GM21515 (cell line): Measurements from ENCODE around the gene THOC6.
"Not testable (repeated sequence)": the region's sequence is repeated elsewhere in the genome, so short reads cannot be mapped to it uniquely, and the experiment has no call there.

ENCODE experiments used
- ATAC-seq: cut with Tn5 transposase; IDR thresholded peaks from one replicate; pipeline ENCODE4 v1.9.1; 2021; ENCODE audit not compliant: unreplicated experiment

Gene THOC6

DNA sequence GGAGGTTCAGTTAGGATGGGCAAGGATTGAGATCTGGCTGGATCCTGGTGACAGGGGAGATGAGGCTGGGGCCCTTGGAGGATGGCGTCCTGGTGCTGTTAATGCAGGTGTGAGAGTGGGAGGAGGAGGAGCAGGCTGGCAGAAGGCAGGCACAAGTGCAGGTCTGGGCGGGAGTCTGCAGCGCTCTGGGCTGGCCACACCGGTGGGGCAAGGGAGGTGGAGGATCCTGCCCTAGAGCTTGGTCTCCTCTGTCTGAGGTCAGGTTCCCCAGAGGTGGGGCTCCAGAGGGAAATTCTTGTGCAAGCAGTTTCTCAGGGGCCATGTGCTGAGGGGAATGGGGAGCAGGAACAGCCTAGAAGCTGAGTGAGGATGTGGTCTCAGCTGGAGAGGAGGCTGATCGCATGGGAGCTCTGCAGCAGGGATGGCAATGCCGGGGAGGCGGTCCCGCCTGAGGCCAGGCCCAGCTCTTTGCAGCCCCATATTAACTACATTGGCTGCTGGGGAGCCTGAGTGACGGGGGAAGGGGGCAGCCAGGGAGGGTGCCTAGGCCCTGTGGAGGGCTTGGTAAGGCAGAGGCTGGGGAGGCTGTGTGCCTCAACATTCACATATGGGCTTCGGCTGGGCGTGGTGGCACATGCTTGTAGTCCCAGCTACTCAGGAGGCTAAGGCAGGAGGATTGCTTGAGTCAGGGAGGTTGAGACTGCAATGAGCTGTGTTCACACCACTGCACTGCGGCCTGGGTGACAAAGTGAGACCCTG lies 28.9 kb downstream of the THOC6 start:
- not testable (repeated sequence) for ATAC-seq

DNA sequence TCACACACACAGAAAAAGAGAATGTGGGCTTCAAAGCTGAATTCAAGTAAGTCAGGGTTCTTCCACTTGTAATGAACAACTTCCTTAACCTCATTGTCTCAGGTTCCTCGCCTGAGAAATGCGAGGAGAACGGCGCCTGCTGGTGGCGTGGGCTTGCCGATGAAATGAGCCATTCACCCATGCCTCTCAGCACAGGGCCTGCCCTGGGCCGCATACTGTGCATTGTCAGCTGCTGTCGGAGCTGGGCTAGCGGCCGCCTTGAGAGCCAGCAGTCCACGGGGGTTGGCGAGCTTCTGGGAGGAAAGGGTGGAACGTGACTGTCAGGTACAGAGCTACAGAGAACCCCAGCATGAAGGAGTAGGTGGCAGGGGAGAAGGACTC lies 29.5 kb downstream of the THOC6 start:
- not testable (repeated sequence) for ATAC-seq

DNA sequence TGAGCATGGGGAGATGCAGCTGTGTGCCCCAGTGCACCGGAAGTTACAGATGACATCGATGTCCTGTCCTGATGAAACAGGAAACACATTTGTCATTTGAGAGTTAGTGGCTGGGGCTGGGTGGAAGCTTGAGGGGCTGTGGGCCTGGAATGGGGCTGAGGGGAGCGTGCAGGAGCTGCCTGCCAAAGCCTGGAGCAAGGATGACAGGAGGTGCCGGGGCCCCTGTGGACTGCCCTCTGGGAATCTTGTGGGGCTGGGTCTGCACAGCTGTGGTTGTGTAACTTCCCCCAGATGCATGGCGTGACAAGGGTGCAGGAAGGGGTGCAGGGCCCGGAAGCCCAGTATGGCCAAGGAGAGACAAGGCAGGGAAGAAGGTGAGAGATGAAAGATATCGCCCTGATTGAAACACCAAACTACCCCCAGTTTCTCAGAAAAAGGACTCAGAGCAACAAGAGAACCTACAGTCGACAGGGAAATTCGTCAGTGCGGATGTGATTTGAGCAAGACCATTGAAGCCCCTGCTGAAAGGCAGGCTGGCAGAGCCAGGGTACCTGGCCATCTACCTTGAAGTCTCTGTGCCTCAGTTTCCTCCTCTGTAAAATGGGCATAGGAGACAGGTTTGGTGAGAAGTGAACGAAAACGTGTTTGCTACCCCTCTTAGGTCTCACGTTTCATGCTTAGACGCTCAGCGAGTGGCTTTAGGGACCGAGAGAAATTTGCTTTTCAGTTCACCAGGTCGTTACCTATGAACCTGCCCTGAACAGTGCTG lies 31.3 kb downstream of the THOC6 start:
- no peak for ATAC-seq

DNA sequence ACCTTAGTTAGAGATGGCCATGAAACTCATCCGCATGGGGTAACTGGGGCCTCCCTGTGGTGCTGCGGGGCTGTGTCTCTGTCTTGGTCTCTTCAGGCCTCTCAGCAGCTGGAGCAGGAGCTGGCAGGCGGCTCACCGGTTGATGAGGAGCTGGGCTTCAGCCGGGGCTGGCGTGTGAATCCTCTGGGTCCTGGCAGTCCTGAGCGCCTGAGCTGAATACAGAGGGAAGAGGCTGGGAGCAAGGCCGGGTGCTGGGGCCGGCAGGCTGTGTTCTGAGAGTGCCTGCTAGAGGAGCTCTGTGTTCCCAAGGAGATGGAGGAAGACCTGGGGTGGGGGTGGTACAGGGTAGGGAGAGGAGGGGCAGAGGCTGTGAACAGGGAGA lies 31.9 kb downstream of the THOC6 start:
- not testable (repeated sequence) for ATAC-seq

DNA sequence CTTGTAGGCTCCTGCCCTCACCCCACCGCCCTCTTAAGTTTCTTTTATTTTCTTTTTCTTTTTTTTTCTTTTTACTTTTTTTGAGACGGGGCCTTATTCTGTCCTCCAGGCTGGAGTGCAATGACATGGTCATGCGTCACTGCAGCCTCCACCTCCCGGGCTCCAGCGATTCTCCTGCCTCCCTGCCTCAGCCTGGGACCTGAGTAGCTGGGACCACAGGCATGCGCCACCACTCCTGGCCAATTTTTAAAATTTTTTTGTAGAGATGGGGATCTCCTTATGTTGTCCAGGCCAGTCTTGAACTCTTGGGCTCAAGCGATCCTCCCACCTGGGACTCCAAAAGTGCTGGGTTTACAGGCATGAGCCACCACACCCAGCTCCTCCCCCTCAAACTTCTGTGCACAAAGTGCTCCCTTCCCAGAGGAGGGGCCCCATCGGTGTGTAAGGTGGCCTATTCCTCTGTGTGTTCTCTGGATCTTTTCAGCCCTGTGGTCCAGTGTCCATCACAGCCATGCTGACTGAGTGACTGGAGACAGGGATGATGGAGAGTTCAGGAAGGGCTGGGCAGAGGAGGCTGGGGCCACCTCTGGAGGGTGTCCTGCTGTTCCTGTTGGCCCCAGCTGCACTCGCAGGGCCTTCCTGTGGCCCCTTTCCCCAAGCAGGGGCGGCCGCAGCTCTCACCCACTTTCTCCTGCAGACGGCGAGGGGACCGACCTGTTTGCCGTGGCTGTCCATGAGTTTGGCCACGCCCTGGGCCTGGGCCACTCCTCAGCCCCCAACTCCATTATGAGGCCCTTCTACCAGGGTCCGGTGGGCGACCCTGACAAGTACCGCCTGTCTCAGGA lies 32.7 kb downstream of the THOC6 start:
- ATAC-seq, result no peak

DNA sequence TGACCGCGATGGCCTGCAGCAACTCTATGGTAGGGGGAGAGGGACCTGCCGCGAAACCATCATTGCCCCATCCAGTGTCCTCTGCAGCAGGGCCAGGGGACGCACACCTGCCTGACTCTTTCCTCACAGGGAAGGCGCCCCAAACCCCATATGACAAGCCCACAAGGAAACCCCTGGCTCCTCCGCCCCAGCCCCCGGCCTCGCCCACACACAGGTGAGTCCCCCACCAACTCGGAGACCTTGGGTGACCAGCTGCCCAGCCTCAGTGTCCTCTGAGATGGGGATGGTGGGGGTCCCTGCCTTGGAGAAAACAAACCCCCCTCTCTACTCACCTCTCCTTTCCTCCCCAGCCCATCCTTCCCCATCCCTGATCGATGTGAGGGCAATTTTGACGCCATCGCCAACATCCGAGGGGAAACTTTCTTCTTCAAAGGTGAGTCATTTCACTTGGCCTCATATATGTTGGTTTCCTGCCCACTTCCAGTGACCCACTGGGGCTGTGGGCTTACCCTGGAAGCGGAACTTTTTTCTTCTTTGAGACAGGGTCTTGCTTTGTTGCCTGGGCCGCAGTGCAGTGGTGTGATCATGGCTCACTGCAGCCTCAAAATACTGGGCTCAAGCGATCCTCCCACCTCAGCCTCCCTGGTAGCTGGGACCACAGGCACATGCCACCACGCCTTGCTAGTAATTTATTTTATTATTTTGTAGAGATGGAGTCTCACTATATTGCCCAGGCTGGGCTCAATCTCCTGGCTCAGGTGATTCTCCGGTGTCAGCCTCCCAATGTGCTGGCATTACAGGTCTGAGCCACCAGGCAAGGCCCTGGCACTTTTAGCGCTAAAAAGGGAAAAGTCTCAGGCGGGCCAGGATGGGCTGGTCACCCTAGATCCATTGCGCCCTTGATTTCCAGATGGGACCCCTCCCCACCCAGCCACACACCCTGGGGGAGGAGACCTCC lies 33.6 kb downstream of the THOC6 start:
- ATAC-seq, result no peak

DNA sequence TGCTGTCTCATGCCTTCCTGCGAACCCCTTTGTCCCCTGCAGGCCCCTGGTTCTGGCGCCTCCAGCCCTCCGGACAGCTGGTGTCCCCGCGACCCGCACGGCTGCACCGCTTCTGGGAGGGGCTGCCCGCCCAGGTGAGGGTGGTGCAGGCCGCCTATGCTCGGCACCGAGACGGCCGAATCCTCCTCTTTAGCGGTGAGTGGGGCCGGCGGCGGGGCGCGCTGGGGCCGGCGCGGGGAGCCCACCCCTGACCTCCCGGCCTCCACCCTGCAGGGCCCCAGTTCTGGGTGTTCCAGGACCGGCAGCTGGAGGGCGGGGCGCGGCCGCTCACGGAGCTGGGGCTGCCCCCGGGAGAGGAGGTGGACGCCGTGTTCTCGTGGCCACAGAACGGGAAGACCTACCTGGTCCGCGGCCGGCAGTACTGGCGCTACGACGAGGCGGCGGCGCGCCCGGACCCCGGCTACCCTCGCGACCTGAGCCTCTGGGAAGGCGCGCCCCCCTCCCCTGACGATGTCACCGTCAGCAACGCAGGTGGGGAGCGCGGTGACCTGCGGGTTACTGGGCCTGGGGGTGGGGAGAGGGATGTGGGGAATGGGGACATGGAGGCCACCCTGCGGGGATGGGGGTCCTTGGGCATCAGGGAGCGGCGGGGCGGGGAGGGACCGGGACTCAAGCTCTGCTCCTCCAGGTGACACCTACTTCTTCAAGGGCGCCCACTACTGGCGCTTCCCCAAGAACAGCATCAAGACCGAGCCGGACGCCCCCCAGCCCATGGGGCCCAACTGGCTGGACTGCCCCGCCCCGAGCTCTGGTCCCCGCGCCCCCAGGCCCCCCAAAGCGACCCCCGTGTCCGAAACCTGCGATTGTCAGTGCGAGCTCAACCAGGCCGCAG lies 34.5 kb downstream of the THOC6 start:
- ATAC-seq, result peak; percentile 29

DNA sequence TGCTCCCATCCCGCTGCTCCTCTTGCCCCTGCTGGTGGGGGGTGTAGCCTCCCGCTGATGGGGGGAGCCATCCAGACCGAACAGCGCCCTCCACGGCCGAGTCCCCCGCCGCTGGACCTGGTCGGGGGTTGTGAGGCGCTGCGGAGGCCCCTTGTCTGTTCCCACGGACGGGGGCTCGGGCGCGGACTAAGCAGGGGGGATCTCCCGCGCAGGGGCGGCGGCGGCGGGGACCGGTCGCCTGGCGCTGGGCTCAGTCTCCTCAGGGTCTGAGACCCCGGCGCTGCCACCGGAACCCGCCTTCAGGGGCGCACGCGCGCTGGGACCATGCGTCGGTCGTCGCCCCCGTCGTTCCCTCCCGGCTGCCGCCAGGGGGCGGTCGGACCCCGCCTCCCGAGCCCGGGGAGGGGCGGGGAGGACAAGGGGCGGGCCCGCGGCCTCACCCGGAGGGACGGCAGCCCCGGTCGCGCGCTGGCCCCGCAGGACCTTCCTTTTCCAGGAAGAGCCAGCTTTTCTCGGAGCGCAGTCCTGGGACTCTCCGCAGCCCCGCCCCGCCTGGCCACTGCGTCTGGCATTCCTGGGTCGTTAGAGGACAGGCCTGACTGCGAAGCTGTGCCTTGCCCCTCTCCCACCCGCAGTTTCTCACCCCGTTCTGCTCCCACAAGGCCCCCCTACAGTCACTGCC lies 35.3 kb downstream of the THOC6 start:
- ATAC-seq, result peak; percentile 69

DNA sequence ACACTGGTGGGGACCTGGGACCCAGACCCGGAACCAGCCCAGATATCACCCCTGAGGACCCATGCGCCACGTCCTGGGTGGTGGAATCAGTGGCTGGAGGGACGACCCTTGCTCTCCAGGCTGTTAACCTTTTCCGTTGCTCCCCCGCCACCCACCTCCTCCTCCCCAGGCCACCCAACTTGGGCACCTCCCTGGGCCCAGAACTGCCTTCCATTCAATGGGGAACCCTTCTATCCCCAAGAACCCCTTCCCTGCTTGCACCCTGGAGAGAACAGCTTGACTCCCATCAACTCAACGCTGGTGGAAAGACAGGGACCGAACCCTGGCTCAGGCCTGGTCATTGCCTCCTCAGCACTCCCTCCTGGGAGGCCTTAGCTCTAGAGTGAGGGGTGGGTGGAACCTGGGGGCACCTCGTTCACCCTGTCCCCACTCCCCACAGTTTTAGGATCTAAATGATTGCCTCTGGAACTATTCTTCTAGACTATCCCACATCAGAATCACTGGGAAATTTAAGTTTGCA lies 35.9 kb downstream of the THOC6 start:
- ATAC-seq, result no peak

DNA sequence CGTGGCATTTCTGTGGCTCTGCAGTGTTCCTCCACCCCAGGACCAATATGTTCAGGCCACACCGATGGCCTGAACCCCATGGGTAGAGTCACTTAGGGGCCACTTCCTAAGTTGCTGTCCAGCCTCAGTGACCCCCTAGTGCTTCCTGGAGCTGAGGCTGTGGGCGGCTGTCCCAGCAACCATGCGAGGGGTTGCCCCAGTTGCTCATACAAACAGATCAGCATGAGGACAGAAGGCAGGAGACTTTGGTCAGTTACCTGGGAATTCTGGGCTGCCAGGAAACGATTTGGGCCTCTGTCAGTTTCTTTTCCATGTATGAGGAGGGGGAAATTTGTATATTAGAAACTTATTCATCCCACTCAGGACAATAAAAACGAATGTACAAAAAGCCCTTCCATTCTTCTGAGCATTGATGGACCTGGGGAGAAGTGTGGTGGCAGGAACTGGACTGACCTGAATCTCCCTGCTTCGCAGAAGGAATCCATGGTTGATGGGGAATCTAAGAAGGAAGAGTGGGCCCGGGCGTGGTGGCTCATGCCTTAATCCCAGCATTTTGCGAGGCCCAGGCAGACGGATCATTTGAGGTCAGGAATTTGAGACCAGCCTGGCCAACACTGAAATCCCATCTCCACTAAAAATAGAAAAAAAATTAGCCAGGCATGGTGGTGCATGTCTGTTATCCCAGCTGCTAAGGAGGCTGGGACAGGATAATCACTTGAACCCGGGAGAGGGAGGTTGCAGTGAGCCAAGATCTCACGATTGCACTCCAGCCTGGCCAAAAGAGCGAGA lies 36.7 kb downstream of the THOC6 start:
- ATAC-seq, result no peak

DNA sequence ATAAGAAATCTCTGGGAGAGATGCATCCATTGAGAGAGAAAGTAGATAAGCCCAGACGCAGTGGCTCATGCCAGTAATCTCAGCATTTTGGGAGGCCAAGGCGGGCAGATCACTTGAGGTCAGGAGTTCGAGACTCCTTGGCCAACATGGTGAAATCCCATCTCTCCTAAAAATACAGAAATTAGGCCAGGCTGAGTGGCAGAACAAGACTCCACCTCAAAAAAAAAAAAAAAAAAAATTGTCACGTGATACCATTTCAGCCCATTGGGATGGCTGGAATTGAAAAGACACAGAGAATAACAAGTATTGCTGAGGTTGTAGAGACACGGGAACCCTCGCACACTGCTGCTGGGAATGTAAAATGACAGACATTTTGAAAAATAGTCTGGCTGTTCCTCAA lies 38.7 kb downstream of the THOC6 start:
- no peak for ATAC-seq

DNA sequence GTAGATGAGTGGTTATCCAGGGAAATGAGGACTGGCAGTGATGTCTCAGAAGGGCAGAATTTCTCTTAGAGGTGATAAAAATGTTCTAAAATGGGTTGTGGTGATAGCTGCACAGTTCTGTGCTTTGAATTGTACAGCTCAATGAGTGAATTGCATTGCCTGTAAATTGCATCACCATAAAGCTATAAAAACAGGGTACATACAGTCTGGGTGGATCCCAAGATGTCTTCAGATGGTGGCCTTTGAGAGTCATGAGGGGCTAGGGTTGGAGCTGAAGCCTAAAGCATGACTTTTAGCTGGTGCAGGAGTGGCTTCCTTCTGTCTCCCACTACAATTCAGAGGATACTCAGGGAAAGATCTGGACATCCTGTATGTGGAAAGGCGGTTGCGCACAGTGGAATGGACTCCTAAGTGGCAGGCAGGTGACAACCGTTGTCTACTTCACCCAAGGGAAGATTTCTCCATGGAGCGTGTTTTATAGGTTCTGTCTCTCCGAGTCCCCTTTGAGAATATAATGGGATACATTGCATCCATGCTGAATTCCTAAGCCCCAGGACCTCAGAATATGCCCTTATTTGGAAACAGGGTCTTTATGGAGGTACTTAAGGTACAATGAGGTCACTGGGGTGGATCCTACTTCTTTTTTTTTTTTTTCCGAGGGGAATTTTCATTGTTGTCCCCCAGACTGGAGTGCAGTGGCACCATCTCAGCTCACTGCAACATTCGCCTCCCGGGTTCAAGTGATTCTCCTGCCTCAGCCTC lies 40.0 kb downstream of the THOC6 start:
- ATAC-seq, result no peak

DNA sequence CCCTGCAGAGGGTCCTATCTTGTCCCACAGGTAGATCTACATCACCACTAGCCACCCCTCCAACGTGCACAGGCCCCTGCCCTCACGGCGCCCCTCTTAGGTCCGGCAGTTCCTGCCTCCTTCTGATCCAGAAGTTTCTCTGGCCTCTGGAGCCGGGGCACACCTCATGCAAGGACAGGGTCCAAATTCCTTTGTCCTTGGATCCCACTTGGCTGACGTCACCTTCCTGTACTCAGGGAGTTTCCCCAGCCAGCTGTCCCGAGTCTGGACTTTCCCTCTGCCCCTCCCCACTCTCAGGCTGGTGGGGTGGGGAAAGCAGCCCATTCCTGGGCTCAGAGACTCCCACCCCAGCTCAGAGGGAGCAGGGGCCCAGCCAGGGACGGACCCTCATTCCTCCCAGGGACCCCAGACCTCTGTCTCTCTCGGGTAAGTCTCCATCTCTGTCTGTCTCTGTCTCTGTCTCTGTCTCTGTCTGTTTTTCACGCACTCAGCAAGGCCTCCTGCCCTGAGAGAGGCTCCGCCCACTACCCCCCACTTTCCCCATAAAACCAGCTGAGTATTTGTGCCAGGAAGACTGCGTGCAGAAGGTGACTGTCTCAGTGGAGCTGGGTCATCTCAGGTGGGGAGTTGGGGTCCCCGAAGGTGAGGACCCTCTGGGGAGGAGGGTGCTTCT lies 41.4 kb downstream of the THOC6 start, which contains the start of gene IL32:
Gene IL32 (plus strand): TSS at position 572 of the 673 bp plus-strand sequence. CDS start 172 bp downstream, outside the sequence.
- ATAC-seq, result no peak

DNA sequence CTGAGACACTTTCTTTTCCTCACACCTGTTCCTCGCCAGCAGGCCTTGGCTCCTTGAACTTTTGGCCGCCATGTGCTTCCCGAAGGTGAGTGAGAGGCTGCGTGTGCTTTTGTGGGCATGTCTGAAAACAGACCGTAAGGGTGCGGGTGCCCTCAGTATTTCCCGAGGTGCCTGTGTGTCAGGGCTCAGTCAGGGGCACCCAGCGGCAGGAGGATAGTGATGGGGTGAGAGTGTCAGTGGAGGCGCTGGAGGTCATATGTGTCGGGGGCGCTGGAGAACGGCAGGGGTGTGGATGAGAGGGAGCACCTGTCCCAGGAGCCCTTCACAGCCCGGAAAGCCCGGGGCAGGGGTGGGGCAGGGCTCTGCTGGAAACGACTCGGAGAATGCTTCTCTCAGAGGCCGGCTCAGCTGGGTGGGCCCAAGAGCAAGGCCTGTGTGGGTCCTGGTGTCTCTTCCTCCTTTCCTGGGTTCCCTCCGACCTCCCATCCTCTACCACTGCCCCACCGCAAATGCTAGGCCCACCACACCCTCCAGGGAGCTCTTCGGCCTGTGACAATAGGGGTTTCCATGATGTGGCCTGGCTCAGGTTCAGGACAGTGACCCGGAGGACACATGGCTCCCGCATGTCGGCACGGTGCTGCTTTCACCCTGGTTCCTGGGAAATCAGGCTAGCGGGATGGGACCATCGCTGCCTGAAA lies 42.1 kb downstream of the THOC6 start:
- no peak for ATAC-seq

DNA sequence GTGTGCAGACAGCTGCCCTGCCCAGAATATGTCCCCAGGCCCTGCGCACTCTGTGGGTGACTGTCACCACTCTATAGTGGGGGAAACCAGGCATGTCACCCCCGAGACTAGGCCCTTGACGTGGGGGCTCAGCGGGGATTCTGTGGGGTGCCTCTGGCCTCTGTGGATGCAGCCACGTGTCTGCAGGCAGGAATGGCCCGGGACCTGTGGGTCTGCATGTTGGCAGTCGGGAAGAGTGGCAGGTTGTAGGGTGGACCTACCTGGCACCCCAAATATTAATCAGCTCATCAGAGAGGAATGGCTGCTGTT lies 42.6 kb downstream of the THOC6 start:
- no peak for ATAC-seq

DNA sequence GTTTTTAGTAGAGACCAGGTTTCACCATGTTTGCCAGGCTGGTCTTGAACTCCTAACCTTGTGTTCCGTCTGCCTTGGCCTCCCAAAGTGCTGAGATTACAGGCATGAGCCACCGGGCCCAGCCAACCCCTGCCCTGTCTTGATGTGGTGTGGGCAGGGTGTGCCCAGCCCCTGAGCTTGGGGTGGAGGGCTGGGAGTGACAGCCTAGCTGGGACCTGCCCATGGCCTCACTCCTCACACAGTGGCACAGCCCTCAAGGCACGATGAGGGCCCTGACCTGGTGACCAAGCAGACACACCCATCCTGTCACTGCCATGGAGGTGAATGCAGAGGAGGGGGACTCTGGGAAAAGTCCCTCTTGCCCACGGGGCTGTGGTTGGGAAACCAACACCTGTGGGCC lies 44.7 kb downstream of the THOC6 start:
- ATAC-seq, result no peak
